ENCODE data around the gene STRC. TPM values are rescaled to one million over a fixed set of nuclear protein-coding genes. Genes with fewer than 3 reads are reported as not detected.
"Not testable (repeated sequence)": the region's sequence is repeated elsewhere in the genome, so short reads cannot be mapped to it uniquely, and the experiment has no call there.

The STRC gene
- total RNA-seq, 2 experiments from 2014 or later = 2.1 to 2.6 TPM

GRCh38 chr15:43600200-43600599 lies 18.4 kb downstream of the STRC start:
- H3K9me3 Mint-ChIP-seq; H3K4me1 Mint-ChIP-seq; H3K4me3 Mint-ChIP-seq; H3K27me3 Mint-ChIP-seq; ATAC-seq (ENCODE audit: low read depth); H3K36me3 Mint-ChIP-seq; DNase-seq; H3K27ac Mint-ChIP-seq; POLR2A ChIA-PET: not testable (repeated sequence)

- H3K4me3 Mint-ChIP-seq, DNase-seq: not testable (repeated sequence)
These were observed 19.5 kb downstream of the STRC start for GRCh38 chr15:43599131-43599530.

GRCh38 chr15:43593328-43594190 lies 25.0 kb downstream of the STRC start, which contains the start of gene CKMT1B:
CKMT1B (plus strand) TSS chr15:43594027; CDS start chr15:43594219, 192 bp downstream.
- H3K4me1 Mint-ChIP-seq, POLR2A ChIA-PET, H3K9me3 Mint-ChIP-seq, H3K27me3 Mint-ChIP-seq, DNase-seq, H3K27ac Mint-ChIP-seq, H3K4me3 Mint-ChIP-seq, H3K36me3 Mint-ChIP-seq: not testable (repeated sequence)
- peak; percentile 29 for ATAC-seq (ENCODE audit: low read depth)

More at GRCh38 chr15:43599131-43599530, 19.5 kb downstream of the STRC start:
- H3K36me3 Mint-ChIP-seq; ATAC-seq (ENCODE audit: low read depth); H3K27me3 Mint-ChIP-seq; POLR2A ChIA-PET; H3K27ac Mint-ChIP-seq; H3K9me3 Mint-ChIP-seq; H3K4me1 Mint-ChIP-seq: not testable (repeated sequence)

- H3K27ac Mint-ChIP-seq; H3K36me3 Mint-ChIP-seq; H3K4me3 Mint-ChIP-seq; DNase-seq; H3K4me1 Mint-ChIP-seq; H3K27me3 Mint-ChIP-seq; ATAC-seq (ENCODE audit: low read depth); H3K9me3 Mint-ChIP-seq; POLR2A ChIA-PET: not testable (repeated sequence)
These were observed 25.8 kb downstream of the STRC start for GRCh38 chr15:43592841-43593240.

GRCh38 chr15:43589778-43590466 lies 28.7 kb downstream of the STRC start, which contains the start of gene PPIP5K1:
PPIP5K1 (minus strand) TSS chr15:43590208; CDS start chr15:43584504, 5,704 bp downstream.
- DNase-seq, H3K4me1 Mint-ChIP-seq, H3K27ac Mint-ChIP-seq, H3K9me3 Mint-ChIP-seq, POLR2A ChIA-PET, H3K4me3 Mint-ChIP-seq, H3K36me3 Mint-ChIP-seq, H3K27me3 Mint-ChIP-seq: not testable (repeated sequence)
- peak; percentile 99 for ATAC-seq (ENCODE audit: low read depth)

- H3K27me3 Mint-ChIP-seq; POLR2A ChIA-PET; H3K4me1 Mint-ChIP-seq; DNase-seq; H3K9me3 Mint-ChIP-seq; ATAC-seq (ENCODE audit: low read depth); H3K4me3 Mint-ChIP-seq; H3K27ac Mint-ChIP-seq; H3K36me3 Mint-ChIP-seq: not testable (repeated sequence)
These were observed 44.0 kb downstream of the STRC start for GRCh38 chr15:43574607-43575006.

GRCh38 chr15:43566615-43567014 lies 52.0 kb downstream of the STRC start:
- H3K4me3 Mint-ChIP-seq; H3K36me3 Mint-ChIP-seq; H3K27ac Mint-ChIP-seq; POLR2A ChIA-PET; H3K9me3 Mint-ChIP-seq; ATAC-seq (ENCODE audit: low read depth); DNase-seq; H3K4me1 Mint-ChIP-seq; H3K27me3 Mint-ChIP-seq: not testable (repeated sequence)

GRCh38 chr15:43563793-43564192 lies 54.8 kb downstream of the STRC start:
- POLR2A ChIA-PET = not testable (repeated sequence)

GRCh38 chr15:43562753-43563152 lies 55.8 kb downstream of the STRC start:
- not testable (repeated sequence) for H3K27me3 Mint-ChIP-seq; ATAC-seq (ENCODE audit: low read depth)

More at GRCh38 chr15:43563793-43564192, 54.8 kb downstream of the STRC start:
- not testable (repeated sequence) for H3K27me3 Mint-ChIP-seq; H3K4me3 Mint-ChIP-seq; H3K4me1 Mint-ChIP-seq; DNase-seq; H3K36me3 Mint-ChIP-seq; H3K9me3 Mint-ChIP-seq; H3K27ac Mint-ChIP-seq; ATAC-seq (ENCODE audit: low read depth)

GRCh38 chr15:43552986-43553385 lies 65.6 kb downstream of the STRC start:
- no peaks in the 10 kb centered on the region for H3K27me3 Mint-ChIP-seq
- H3K4me1 Mint-ChIP-seq = no peaks in the 10 kb centered on the region
- DNase-seq = no peak
- POLR2A ChIA-PET = no interaction called here
- no peak overlapping the region for H3K27ac Mint-ChIP-seq
- peaks cover 7% of the 10 kb centered on the region for H3K36me3 Mint-ChIP-seq
- no peak overlapping the region for H3K4me3 Mint-ChIP-seq
- H3K9me3 Mint-ChIP-seq = no peaks in the 10 kb centered on the region
- no peak for ATAC-seq (ENCODE audit: low read depth)

More at GRCh38 chr15:43562753-43563152, 55.8 kb downstream of the STRC start:
- DNase-seq, H3K9me3 Mint-ChIP-seq, POLR2A ChIA-PET, H3K4me3 Mint-ChIP-seq, H3K4me1 Mint-ChIP-seq, H3K27ac Mint-ChIP-seq, H3K36me3 Mint-ChIP-seq: not testable (repeated sequence)

GRCh38 chr15:43552256-43552655 lies 66.3 kb downstream of the STRC start:
- H3K4me1 Mint-ChIP-seq = no peaks in the 10 kb centered on the region
- DNase-seq = no peak
- no peak overlapping the region for H3K27ac Mint-ChIP-seq
- no peaks in the 10 kb centered on the region for H3K27me3 Mint-ChIP-seq
- no peaks in the 10 kb centered on the region for H3K9me3 Mint-ChIP-seq
- ATAC-seq (ENCODE audit: low read depth) = no peak
- POLR2A ChIA-PET = no interaction called here
- H3K36me3 Mint-ChIP-seq = peaks cover 10% of the 10 kb centered on the region
- H3K4me3 Mint-ChIP-seq = no peak overlapping the region

GRCh38 chr15:43550527-43551363 lies 67.9 kb downstream of the STRC start:
- DNase-seq (no peak), ATAC-seq (ENCODE audit: low read depth) (no peak)
- H3K27me3 Mint-ChIP-seq = no peaks in the 10 kb centered on the region
- no peak overlapping the region for H3K27ac Mint-ChIP-seq
- no peak overlapping the region for H3K4me3 Mint-ChIP-seq
- peaks cover 10% of the 10 kb centered on the region for H3K36me3 Mint-ChIP-seq
- POLR2A ChIA-PET = no interaction called here
- H3K9me3 Mint-ChIP-seq = no peaks in the 10 kb centered on the region
- H3K4me1 Mint-ChIP-seq = no peaks in the 10 kb centered on the region
